NCI-H1105 treated with DMSO at 0.1 percent for 48 hours (cell line): ENCODE measurements around the gene TPX2.
A peak's percentile ranks its signal among the peaks of the same experiment; 100 is the strongest.
"Not testable (repeated sequence)": the region's sequence is repeated elsewhere in the genome, so short reads cannot be mapped to it uniquely, and the experiment has no call there.

Source experiments
- DNase-seq: peaks from one replicate; lab custom pipeline; 2025; lab: John Stamatoyannopoulos, UW

TPX2 gene

DNA sequence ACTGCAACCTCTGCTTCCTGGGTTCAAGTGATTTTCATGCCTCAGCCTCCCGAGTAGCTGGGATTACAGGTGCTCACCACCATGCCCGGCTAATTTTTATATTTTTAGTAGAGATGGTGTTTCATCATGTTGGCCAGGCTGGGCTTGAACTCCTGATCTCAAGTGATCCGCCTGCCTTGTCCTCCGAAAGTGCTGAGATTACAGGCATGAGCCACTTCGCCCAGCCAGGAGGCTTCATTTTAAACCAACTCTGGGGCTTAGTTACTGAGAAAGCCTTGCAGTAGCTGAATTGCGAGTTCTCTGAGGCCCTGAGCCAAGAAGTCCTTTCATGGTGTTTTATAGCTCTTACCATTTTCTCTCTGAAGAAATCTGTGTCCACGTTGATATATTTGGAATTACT is 75.1 kb downstream of the TPX2 start:
- DNase-seq, result not testable (repeated sequence)

DNA sequence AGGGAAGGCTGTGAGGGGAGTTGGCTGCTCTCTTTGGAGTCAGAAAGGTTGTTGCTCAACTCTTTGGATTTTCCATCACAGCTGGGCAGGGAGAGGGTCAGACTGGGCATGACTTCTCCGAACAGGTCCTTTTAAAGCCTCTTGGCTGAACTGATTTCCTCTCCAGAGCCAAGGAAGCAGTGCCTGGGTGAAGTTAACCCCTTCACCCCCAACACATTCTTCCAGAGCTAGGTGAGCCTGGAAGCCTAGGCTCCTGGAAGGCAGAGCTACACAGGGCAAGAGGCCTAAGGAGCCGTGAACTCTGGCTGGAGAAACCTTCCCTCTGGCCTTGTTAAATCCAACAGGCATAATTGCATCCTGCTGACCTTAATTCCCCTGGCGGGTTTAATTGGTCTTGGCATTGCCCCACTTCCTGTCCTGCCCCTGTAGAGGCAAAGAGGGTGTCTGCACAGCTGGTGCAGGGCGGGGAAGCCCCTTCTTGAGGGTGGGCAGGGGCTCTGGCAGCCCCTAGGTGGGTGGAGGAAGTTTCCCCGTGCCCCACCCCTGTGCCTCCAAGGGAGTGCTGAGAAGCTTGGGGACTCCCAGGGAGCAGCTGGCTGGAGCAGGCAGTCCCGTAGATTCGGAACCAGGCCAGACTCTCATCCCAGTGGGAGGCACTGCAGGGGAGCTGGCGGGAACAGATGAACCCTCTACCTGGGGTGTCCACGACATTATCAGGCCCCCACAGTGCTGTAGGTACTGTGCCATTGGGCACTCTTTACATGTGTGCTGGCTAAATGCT is 76.5 kb downstream of the TPX2 start:
- peak; percentile 22 for DNase-seq

DNA sequence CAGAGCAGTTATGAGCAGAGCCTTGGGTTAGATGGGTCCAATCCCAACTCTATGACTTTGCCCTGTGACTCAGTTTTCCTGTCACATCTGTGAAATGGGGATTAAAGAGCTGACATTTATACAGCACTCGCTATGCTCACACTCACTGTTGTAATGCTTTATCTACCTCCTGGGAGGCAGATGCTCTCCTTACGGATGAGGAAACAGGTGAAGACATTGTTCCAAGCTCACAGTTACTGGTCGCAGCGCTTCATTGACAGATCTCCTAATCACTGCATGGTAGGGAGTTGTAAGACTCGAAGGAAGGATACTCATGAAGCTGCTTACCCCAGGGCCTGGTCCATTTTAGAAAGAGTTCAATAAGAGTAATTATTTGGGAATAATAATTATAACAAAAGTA is 77.1 kb downstream of the TPX2 start:
- no peak for DNase-seq

DNA sequence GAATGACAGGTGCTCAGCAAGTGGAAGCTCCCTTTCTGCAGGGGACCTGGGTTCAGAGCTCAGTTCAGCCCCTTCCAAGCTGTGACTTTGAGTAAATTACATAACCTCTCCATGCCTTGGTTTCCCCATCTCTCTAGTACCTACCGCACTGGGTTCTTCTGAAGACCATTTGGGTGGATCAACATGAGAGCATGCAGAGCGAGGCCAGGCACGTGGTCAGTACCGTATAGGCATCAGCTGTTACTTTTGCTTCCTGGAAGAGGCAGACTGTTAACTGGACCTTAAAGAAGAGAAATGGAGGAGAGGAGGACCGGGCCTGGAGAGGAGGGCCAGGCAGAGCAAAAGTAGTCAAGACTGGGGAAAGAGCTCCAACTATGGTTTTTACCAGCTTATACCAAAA is 78.4 kb downstream of the TPX2 start:
- DNase-seq, result no peak

DNA sequence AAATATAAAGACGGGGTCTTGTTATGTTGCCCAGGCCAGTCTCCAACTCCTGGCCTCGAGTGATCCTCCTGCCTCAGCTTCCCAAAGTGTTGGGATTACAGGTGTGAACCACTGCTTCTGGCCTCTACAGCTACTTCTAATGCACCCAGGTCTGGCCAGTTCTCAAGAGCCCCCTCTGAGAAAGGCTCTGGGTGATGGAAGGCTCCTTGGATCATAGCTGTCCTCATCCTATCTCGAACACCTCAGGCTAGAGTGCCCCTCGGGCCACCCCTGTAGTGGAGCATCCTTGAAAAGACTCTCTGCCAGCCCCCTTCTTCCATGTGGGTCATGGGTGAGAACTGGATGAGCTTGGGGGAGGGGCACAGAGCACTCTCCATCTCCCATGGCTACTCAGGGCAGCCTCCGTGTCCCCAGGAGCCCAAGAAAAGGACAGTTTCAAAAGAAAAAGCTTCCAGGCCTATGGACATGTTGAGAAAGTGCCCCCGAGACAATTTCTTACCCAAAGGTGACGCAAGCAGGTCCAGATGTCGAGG is 79.4 kb downstream of the TPX2 start:
- DNase-seq, result no peak

DNA sequence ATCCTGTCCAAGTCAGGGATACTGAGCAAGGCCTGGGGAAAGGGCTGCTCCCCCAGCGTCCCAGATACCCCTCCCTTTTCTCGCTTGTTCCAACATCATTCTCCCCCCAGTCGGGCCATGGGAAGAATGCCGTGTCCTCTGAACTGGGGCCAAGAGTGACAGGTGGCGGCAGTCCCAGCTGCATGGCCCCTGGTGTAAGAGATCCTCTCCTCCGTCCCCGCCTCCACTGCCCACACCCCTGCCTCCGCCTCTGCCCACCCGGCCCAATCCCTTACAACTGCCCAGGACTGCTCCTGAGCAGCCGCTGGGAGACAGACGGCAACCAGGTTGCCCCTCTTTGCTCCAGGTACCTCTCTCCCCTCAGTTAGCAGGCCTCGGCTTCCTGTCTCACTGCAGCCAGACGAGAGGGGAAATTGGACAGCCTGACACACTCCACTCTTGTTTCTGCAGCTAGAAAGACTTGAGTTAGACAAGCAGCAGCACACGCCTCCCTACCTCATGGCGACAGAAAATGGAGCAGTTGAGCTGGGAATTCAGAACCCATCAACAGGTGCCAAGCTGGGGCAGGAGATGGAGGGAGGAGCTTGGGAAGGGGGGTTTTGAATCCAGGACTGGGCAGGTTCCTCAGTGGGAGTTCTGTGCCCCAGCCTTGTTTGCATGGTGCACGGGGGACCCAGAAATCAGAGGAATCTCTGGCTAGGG is 80.1 kb downstream of the TPX2 start, which contains the start of gene MYLK2:
TSS of gene MYLK2 (plus strand) at position 274 of the 702 bp plus-strand sequence. CDS start at position 499, 225 bp downstream.
- peak; percentile 53 for DNase-seq

DNA sequence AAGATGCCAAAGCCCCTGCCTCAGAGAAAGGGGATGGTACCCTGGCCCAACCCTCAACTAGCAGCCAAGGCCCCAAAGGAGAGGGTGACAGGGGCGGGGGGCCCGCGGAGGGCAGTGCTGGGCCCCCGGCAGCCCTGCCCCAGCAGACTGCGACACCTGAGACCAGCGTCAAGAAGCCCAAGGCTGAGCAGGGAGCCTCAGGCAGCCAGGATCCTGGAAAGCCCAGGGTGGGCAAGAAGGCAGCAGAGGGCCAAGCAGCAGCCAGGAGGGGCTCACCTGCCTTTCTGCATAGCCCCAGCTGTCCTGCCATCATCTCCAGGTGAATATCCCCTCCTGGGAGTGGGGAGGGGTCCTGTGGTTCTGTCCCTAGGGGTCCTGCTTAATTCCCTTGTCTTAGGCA is 81.1 kb downstream of the TPX2 start:
- DNase-seq, result no peak

DNA sequence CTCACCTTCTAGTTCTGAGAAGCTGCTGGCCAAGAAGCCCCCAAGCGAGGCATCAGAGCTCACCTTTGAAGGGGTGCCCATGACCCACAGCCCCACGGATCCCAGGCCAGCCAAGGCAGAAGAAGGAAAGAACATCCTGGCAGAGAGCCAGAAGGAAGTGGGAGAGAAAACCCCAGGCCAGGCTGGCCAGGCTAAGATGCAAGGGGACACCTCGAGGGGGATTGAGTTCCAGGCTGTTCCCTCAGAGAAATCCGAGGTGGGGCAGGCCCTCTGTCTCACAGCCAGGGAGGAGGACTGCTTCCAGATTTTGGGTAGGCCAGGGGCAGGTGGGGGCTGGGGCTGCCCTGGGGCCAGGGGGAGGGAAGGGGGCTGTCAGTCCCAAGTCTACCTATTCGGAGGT is 82.3 kb downstream of the TPX2 start:
- no peak for DNase-seq

DNA sequence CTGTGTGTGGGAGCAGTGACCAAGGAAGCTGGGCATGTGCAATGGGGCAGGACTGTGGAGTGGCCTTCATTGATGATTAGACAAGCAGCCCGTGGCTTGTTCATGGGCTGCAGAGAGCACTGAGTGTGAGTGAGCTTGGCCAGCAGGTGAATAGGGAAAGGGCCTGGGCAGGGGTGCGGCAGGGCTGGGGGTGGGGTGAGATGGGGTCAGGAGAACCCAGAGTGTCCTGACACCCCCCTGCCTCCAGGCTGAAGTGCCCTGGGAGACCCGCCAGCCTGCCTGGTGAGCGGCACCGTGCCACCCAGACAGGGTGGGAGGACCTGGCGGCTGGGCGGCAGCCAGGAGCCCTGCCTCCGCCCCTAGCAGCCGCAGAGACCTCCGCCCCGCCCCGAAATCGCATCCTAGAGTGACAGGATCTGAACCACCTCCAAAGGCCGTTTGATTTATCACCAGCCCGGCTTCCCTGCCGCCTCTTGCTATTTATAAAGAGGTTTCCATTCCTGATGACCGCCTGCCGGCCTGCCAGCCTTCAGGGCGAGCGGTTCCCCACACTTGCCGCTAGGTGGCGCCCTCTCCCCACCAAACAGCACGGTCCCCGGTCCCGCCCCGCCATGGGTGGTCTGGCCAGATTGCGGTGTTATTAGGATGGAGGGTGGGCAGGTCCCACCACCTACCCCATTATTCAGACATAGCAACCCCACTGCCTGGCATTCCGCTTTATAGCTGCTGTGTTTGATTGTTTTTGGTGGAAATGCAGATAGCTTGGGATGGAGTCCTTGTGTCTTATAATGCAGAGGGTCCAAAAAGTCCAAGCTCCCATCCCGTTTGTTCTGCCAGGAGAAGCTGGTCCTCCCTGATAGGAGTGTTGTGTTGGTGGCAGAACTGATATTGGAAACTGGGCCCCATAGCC is 83.6 kb downstream of the TPX2 start:
- DNase-seq, result peak; percentile 97

DNA sequence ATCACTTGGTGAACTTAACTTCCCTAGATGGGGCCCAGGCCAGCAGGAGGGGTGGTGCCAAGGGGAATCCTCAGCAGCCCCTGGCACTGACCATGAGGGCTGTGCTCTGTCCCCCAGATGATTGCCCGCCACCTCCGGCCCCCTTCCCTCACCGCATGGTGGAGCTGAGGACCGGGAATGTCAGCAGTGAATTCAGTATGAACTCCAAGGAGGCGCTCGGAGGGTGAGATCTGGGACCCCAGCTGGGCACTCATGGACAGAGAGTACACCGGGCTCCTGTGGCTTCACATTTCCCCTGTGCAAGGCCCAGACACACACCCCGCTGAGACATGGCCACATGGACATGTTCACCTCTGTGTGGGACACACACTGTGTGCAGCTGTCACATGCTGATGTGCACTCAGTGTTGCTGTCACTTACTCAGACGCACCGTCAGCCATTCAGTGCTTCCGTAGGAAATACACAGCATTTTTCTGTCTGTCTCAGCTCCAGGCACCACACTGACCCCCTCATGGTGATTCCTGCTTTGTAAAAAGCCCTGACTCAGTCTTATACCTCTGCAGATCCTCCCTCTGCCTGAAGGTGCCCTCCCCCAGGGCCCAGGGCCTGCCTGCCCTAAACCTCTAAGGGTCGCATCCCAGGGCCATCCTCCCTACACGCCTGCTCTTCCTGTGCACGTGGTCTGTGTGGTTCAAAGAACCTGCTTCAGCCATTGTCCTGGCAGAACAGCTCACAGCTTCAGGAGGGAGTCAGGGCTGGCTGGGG is 84.5 kb downstream of the TPX2 start:
- DNase-seq, result no peak

DNA sequence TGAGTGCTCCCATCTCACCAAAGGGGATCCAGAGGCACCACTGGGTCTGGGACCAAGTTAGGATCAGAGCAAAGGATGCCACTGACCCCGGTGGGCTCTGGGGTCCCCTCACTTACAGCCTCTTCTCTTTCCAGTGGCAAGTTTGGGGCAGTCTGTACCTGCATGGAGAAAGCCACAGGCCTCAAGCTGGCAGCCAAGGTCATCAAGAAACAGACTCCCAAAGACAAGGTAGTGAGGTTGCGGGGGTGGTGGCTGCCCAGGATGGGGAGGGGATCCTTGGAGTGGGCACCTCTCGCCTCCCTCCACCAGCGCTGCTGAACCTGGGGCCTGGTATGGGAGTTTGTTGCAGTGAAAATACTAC is 85.0 kb downstream of the TPX2 start:
- DNase-seq, result no peak

DNA sequence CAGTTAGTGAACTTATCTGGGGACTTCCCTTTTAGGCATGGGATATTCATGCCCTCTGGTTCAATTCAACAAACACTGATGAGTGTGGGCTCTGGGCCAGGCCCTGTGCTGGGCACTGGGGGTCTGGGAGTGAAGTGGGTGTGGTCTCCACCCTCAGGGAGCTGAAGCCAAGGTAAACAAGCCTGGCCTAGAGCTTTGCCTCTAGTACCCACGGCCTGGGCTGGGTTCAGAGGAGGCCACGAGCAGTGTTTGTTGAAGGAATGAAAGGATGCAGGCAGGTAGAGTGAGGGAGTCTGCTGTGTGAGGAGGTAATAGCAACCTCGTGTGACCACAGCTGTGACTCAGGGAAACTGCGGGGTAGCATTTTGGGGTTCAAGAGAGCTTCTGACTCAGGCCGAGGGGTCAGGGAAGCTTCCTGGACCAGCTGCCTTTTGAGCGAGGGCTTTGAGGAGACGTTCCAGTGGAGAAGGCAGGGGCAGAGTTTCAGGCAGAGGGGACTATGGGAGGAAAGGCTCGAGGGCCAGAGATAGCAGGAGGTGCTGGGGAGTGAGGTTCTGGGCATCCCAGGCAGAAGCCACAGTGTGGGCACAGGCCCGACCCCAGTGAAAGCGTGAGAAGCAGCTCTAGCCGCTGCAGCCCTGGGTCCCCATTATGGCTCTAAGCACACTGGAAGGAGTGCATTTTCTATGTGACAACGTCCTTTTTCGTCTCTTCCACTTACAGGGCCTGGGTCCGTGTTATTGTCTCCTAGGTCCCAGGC is 85.6 kb downstream of the TPX2 start:
- DNase-seq, result no peak

DNA sequence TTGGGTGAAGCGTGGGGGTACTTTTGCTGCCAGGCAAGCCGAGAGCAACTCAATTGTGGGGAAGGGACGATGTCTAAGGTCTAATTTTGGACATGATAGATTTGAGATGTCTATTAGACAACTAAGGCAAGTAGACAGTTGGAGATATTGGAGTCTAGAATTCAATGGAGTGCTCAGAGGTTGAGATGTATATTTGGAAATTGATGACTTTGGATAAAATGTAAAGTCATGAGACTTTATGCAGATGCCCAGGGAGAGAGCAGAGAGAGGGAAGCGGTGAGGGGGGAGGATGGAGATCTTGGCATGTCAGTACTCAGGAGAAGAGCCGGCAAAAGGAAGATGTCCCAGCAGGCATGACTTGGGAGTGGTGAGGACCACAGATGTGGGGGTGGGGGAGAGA is 87.0 kb downstream of the TPX2 start:
- no peak for DNase-seq

DNA sequence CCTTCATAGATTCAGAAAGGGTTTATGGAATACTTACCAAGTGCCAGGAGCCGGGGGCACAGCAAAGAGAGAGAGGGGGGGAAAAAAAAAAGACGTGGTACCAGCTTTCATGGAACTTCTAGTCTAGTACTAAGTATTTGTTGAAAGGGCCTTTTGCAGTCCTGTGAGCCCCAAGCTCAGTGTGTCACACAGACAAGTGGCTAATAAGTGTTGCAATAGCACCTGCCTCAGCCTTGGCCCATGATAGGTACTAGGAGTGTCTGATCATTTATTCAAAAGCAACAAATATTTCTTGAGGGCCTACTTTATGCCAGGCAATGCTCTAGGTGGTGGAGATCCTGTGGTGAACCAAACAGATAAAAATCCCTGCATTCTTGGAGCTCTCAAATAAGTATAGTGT is 88.0 kb downstream of the TPX2 start:
- DNase-seq, result no peak

DNA sequence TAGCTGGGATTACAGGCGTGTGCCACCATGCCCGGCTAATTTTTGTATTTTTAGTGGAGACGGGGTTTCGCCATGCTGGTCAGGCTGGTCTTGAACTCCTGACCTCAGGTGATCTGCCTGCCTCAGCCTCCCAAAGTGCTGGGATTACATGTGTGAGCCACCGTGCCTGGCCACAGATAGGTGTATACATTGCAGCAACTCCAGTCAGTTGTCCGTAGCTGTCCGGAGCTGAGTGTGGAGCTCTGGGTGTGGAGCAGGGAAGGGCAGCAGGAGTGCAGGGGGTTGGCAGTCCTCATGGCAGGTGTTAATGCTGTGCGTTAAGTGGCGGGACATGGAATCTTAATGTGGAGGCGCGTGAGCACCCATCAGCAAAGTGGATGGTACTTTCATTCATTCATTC is 88.9 kb downstream of the TPX2 start:
- DNase-seq, result not testable (repeated sequence)

DNA sequence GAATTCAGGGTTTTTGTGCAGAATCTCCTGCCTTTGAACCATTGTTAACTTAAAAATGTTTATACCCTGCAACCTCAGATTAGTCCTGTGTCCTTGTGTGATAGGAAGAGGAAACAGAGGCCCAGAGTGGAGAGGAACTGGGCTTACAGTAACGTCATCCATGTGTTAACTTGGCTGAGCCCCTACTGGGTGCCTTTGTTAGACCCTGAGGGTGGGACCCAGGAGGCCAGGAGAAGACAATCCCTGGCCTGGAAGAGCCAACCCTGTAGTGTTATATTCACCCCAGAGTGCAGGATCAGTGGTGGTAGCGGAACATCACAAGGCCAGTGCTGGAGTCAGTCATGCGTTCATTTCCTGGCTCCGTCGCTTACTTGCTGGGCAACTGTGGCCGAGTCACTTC is 90.6 kb downstream of the TPX2 start:
- DNase-seq, result no peak

DNA sequence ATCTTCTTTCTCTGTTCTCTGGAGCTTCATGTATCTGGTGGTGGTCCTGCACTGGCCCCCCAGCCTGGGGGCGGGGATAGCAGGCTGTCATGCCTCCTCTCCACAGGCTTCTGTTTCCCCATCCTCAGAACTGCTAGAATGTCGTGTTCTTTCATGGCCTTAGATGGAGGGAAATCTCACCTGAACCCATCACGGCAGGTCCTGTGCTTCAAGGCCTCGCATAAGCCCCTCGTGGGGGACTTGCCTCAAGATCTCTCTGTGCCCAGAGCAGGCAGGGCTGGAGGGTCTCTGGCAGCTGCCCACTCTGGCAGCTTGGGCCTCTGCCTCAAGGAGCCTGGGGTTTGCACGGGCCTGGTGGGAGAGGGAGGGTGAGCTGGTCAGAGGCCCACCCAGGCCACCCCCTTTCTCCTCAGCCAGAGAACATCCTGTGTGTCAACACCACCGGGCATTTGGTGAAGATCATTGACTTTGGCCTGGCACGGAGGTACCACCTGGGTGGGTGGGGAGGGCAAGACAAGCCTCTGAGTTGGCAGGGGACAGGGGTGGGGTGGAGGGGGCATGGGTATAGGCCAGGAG is 91.4 kb downstream of the TPX2 start:
- DNase-seq, result no peak

DNA sequence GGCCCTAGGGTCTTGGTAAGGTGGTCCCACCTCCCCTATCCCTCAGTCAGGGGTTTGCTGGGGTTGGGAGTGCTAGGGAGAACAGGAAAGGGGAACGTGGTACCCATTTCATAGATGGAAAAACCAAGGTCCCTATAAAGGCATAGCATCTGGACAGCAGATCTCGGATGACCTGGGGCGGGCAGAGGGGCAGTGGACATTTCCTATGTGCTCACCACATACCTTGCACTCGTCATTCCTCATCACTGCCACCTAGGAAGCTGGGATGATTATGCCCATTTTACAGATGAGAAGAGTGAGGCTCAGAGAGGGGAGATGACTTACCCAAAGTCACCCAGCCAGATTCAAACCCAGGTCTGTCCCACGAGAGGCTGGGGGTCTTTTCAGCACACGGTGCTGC is 92.1 kb downstream of the TPX2 start:
- no peak for DNase-seq

DNA sequence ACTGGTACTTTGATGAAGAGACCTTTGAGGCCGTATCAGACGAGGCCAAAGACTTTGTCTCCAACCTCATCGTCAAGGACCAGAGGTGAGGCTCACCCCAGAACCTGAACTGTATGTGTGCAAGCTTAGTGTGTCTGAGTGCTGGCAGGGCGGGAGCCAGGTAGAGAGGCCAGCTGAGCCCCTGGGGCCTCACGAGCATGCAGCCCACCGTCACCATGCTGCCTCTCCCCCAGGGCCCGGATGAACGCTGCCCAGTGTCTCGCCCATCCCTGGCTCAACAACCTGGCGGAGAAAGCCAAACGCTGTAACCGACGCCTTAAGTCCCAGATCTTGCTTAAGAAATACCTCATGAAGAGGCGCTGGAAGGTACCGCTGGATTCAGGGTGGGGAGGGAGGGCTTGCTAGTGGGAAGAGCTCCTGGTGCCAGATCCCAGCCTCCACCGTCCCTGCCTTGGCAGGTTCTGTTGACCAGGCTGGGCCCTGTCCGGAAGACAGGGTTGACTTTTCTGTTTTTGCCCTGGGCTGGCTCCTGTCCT is 92.7 kb downstream of the TPX2 start:
- DNase-seq, result no peak
